Bronchial epithelial cell (primary cell): Measurements from ENCODE around the gene ITPRIPL2. TPM values are rescaled to one million over a fixed set of nuclear protein-coding genes. Genes with fewer than 3 reads are reported as not detected.

ENCODE experiments used
- DNase-seq: peaks from one replicate; pipeline ENCODE4 v3.0.0-alpha.2; 2010; ENCODE audit warnings: low read depth
- FAIRE-seq: peaks from 2 replicates; lab custom pipeline; 2011; peaks lifted over from hg19 to GRCh38; lab: Jason Lieb, UNC
- H3K27me3 ChIP-seq: 2 replicates; pipeline ENCODE4 v1.5.1; 2011; ENCODE audit warnings: low read length; ENCODE audit not compliant: control insufficient read depth, insufficient read depth
- H3K36me3 ChIP-seq: 2 replicates; pipeline ENCODE4 v1.5.1; 2011; ENCODE audit warnings: low read length; ENCODE audit not compliant: control insufficient read depth, insufficient read depth
- H3K4me3 ChIP-seq: 2 replicates; pipeline ENCODE4 v1.5.1; 2011; ENCODE audit warnings: mild to moderate bottlenecking, low read depth, low read length, control low read depth
- CTCF ChIP-seq: IDR thresholded peaks from 2 replicates; pipeline ENCODE4 v1.5.1; 2011; ENCODE audit warnings: mild to moderate bottlenecking, moderate library complexity, low read length, control low read depth, inconsistent platforms; ENCODE audit not compliant: insufficient read depth, severe bottlenecking
- total RNA-seq: library from RNA; depleted of rRNA; stranded (reverse); fragments of >200 nt; gene quantifications from 2 replicates; pipeline ENCODE4 v1.2.1, GENCODE V29; 2014

Gene ITPRIPL2
- total RNA-seq, 1 donor from 2014 or later = 18.7 TPM

GRCh38 chr16:19170043-19170655 is 56.4 kb downstream of the ITPRIPL2 start:
- DNase-seq (no peak), FAIRE-seq (no peak)
- Histone ChIP-seq H3K36me3 (no peaks in the 10 kb centered on the region), H3K27me3 (peaks cover 5% of the 10 kb centered on the region), H3K4me3 (no peak overlapping the region)
- TF ChIP-seq CTCF = no peak

Other genes starting within 250 kb of the ITPRIPL2 start
- 67.1 and 68.9 TPM in 2 replicates for gene SMG1, start 187.6 kb upstream of the ITPRIPL2 start, total RNA-seq
- gene TMC7, start 130.0 kb upstream of the ITPRIPL2 start, total RNA-seq = 3.1 and 5.0 TPM in 2 replicates
- gene COQ7, start 46.4 kb upstream of the ITPRIPL2 start, total RNA-seq = 15.5 and 19.5 TPM in 2 replicates
- 1.1 and 1.3 TPM in 2 replicates for gene SYT17, start 54.3 kb downstream of the ITPRIPL2 start, total RNA-seq
- gene CLEC19A, start 171.8 kb downstream of the ITPRIPL2 start, total RNA-seq = not detected in 2 replicates